ENCODE results near the gene C6orf58.
"Not testable (repeated sequence)": the region's sequence is repeated elsewhere in the genome, so short reads cannot be mapped to it uniquely, and the experiment has no call there.

The C6orf58 gene

DNA sequence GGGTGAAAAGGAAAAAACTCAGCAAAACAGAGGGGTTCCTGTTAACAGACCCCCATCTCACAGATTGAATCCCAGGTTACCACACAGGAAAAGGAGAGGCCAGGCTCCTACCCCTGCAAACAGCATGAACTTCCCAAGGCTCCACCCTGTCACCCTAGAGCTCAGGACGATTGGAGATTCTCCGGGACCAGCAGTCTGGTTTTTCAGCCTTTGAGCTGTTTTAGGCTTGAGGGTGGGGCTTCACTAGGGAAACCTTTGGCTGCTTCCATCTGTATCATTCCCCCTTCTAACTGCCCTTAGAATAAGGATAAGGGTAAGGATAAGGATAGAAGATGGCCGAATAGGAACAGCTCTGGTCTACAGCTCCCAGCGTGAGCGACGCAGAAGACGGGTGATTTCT, 16.0 kb downstream of the C6orf58 start:
- DNase-seq (ENCODE audit: low spot score) = no peak

- not testable (repeated sequence) for DNase-seq (ENCODE audit: low spot score)
Observed at GRCh38 chr6:127593456-127593855, 16.5 kb downstream of the C6orf58 start.

DNA sequence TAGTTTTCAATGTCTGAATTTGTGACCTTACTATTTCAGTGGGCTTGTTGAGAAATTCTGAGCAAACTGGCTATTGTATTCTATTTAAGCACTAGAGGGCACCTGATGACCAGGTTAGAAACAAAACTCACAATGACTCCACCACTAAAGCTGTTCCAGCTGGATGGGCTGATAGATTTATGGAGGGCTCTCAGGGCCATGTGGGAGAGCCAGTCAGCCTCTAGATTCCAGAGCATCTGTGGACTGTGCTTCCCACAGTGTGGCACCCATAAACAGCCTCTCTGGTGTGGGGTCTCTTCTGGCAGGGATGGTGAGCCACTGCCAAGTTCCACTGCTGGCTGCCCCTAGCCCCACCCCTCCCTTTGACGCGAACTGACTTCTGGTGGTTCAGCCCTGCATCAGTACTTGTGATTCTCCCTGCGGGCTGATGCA, 29.2 kb downstream of the C6orf58 start:
- DNase-seq (ENCODE audit: low spot score) = no peak

GRCh38 chr6:127608554-127609270, 31.7 kb downstream of the C6orf58 start:
- DNase-seq (ENCODE audit: low spot score) = no peak

GRCh38 chr6:127618729-127619128, 41.8 kb downstream of the C6orf58 start:
- DNase-seq (ENCODE audit: low spot score) = no peak

GRCh38 chr6:127630800-127631199, 53.8 kb downstream of the C6orf58 start:
- no peak for DNase-seq (ENCODE audit: low spot score)

DNA sequence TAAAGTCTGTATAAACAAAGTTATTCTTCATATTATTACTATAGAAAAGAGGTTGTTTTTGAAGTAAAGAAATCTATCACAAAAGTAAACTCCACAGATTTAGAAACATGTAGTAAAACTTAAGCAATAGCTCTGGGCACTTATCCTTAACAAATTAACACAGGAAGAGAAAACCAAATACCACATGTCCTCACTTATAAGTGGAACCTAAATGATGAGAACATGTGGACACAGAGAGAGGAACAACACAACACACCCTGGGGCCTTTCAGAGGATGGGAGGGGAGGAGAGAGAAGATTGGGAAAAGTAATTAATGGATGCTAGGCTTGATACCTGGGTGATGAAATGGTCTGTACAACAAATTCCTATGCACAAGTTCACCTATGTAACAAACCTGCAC, 57.2 kb downstream of the C6orf58 start:
- no peak for DNase-seq (ENCODE audit: low spot score)

- DNase-seq (ENCODE audit: low spot score) = no peak
Observed at GRCh38 chr6:127635091-127635490, 58.1 kb downstream of the C6orf58 start.

DNA sequence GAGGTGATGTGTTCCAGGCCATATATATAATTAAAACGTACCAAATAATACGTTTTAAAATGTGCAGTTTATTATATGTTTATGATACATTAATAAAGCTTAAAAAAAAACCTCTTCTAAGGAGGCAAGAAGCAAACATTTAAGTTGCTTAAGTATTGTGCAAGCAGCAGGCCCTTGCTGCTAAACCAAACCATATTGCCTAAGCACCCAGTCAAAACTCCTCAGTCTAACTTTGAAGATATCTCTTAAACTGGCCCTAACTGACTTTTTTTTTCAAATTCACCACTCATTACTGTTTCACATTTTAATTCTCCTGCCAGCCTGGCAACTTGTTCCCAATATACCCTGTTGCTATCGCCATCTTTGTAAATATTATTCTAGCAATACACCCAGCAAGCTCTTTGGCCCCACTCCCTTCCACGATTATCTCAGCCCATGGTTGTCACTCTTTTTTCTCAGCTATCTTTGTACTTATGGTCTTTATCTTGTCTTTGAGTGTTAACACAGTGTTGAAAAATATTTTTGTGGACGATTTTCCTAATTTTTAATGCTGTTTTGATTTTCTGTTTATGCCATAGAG, 60.9 kb downstream of the C6orf58 start:
- DNase-seq (ENCODE audit: low spot score) = no peak
